Suppressor macrophage (primary cell): ENCODE results near the gene LTO1.

Experiments used
- DNase-seq, 4 experiments: peaks; one replicate each; pipeline ENCODE4 v3.0.0-alpha.2; 2020 to 2022

LTO1 gene

DNA sequence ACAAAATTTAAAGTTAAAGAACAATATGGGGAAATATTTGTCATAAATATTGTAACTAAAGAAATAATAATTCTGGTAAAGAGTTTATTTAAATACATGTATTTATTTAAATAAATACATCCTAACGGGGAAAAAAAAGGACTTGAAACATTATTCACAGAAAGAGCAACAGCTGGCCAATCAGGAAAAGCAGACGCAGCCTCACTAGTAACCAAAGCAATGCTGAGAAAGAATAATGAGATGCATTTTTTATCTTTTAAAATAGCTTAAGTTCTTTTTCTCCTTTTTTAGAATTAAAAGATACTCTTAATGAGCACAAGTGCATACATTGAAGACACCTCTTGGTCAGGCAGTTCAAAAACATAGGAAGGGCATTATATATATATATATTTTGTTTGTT lies 2.6 kb upstream of the LTO1 start:
- DNase-seq, result no peak

DNA sequence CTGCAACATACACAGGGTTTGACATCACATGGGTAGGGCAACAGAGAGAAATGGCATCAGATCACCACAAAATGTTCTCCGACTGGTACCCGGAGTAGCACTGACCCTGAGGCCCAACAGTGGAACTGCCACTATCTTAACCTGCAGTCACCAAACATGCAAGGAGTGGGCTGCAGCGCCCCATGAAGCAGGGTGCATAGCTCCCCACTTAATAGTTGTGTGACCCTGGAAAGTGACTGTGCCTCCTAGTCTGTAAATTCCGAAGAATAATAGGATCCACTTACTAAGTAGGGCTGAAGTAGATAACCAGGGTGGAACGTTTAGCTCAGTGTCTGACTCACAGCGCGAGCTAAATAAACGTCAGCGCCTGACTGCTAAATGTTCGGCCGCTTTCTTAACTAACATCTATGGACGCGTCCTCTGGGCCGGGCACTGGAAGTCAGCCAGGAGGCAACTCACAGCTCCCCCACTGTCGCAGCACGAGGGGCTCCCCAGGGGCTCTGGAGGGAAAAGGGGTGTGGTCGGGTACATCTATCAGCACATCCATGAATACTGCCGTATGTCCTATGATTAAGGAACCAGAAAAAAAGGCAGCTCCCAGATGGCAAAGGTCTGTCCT lies 777 bp downstream of the LTO1 start:
- DNase-seq, result peak; percentile 22 to 47 (median 36)

DNA sequence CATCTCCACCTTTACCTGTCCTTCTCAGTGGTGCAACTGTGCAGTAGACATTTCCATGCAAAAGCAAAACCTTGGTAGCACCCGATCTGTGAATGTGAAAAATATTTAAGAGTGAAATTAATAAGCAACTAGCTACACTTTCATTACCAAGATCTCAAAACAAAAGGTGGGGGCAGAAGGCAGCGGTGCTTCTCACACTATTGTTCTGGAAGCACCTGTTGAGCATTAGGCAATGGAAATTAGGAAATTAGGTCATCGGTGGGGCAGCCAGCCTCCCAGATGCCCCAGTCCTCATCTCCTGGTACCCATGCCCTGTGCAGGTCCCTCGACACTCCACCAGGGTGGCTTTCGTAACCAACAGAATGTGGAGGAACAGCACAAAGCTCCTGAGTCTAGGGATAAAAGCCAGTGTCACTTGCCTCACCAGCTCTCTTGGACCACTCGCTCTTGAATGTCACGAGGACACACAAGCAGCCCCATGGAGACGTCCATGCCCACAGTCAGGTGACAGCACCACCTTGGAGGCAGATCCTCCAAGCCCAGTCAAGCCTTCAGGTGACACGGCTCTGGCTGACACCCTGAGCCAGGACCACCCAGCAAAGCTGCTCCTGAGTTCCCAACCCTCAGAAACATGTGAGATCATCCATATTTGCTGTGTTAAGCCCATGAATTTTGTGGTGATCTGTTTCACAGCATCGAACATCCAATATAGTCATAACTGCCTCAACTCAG lies 3.3 kb downstream of the LTO1 start:
- no peak for DNase-seq

DNA sequence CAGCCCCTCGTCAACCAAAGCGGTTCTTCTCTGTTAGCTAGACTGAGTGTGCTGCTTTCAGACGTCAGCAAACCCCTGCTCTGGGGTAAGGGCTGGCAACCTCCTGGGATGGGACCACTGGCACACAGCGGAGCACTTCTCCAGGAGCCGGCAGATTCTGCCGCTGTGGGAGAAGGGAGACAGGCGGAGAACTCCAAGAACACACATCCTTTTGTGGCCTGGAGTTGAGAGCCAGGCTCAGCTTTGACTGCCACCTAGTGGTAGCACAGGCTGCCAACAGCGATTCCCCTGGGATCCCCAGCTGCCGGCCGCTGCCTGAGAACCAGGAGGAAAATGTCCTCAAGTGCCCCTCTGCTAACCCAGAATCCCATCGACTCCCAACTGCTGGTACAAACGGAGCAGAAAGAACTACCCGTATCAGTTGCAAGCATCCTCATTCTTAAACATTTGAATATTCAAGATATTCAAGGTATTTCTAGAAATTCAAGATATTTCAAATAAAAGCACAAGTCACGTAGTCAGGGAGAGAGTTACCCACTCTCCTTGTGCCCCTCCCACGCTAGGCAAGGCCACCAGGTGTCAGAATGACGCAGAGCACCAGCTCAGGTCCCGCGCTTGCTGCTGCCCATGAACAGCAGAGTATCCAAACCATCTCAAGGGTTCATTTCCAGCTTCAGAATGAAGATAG lies 4.9 kb downstream of the LTO1 start:
- DNase-seq, result peak; percentile 76 to 87 (median 84)

DNA sequence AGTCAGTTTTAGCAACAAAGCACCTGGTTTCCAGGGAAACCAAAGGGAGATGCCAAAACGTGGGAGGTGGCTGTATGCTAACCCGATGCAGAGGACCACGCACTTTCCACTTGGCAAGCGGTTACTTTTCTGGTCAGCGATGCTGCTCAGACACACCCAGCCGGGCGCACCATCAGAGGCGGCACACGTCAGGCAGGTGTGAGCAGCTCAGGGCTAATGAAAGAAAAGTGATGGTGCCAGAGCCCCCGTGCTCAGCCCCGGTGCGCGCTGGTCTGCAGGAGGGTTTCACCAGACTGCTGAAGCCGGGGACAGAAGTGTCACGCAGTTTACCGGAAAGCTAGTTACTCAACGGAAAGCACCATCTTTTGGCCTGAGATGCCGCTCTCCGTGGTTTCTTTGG lies 5.7 kb downstream of the LTO1 start:
- no peak for DNase-seq

DNA sequence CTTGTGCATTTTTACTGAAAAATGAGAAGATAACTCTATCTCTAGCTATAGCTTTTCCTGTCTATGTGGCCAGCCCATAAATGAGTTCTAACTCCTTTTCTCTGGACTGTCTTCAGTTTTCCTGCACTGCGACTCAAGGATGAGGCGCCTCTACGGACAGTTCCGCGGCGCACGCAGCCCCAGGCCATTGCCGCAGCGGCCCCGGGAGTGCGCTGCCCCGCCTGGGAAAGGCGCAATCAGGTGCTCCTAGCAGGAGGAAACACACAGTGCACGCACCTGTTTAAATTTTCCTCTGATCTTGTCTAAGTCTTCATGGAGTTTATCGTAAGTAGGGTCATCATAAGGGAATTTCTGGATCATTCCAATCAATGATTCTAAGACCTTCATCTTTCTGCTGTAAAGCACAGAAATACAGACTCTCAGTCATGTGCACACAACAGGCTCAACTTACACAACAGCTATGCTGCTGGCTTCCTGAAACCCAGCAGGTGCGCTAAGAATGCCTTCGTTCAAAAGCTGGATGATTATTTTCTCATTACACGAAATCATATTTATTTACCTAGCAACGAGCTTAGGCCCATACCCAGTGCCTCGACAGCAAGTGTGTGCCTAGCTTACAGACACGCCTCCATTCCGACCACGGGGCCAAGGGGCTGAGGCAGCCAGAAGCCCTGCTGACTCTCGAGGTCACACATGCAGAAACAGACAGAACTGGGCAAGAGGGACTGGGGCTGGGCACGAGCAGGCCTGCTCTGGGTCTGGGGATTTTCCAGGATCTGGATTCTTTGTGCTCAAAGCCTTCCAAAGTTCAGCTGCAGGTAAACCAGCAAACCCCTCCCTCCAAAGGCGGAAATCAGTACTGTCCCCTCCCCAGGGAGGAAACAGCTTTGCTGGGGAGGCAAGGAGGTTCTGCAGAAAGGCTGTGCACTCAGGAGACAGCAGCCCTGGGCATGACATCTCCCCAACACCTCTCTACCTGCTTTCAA lies 7.2 kb downstream of the LTO1 start:
- no peak for DNase-seq

DNA sequence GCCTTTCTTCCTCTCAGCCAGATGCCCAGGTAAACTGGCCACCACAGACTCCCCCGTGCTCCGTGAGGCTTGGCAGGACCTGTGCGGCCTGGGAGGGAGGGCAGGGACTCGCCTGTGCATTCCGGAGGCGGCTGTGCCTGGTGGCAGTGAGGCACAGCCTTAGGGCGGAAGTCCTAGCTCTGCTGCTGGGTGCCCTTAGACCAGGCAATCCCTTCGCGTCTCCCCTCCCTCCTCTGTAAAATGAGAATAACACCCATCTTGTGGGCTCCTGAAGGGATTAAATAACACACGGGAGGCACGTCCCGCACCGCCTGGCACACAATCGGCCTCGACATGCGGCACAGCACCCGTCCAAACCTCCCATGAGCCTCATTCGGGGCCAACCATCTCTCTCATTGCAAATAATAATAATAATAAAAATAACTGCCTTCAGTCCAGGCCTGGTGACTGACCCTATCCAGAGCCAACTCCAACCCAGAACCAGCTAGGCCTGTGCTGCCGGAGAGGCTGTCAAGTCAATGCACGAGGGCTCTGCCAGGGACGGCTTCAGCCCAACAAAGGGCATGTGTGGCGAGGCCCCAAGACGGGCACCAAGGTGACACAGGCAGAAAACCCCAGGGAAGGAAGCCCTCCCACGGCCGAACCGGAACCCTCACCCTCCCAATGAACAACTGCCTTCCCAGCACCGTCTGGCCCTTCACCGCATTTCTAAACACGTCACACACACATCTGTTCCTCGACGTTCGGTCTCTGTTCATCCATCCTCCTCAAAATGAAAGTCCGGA lies 8.2 kb downstream of the LTO1 start:
- no peak for DNase-seq

DNA sequence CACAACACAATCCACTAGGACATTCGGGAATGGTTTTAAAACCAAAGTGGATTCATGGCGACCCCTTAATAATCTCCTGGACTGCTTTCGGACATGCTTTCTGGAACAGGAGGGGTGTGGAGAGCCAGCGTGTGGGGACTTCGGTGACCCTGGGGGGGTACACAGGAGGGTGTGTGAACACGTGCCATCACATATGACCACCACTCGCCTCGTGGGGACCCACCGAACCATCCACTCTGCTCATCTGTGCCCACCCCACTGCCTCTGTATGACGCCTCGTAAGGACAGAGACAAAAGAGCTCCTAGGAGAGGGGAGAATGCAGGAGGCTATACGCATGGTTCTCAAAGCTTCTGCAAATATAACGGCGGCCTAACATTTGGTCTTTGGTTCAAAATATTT lies 8.9 kb downstream of the LTO1 start:
- DNase-seq, result no peak

DNA sequence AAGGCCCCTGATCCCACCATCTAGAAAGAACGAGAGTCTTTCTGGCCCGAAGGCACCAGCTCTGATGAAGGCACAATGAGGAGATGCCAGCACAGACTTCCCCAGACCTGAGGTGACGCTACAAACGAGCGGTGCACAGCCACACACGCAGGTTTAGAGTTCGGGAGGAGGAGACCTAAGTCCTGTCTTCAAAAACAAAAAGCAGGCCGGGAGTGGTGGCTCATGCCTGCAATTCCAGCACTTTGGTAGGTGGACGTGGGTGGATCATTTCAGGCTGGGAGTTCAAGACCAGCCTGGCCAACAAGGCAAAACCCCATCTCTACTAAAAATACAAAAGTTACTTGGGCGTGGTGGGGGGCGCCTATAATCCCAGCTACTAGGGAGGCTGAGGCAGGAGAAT lies 9.5 kb downstream of the LTO1 start:
- DNase-seq, result no peak

DNA sequence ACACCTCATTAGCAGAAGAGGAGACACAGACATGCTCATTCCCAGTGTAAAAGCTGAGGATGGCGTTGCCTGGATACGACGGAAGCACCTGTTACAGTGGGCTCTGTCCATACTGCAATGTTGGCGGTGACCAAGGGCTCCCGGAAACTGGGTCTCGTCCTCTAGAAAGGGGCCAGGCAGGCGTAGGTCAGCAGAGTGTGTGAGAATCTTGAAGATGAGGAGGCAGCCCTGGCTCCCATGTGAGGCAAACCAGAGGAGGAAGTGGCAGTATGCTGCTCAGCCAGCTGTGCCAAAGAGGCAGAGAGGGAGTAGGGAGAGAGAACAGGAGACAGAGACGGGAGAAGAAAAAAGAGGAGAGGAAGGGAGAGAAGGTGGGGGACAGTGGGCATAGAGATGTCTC lies 10.3 kb downstream of the LTO1 start:
- no peak for DNase-seq

DNA sequence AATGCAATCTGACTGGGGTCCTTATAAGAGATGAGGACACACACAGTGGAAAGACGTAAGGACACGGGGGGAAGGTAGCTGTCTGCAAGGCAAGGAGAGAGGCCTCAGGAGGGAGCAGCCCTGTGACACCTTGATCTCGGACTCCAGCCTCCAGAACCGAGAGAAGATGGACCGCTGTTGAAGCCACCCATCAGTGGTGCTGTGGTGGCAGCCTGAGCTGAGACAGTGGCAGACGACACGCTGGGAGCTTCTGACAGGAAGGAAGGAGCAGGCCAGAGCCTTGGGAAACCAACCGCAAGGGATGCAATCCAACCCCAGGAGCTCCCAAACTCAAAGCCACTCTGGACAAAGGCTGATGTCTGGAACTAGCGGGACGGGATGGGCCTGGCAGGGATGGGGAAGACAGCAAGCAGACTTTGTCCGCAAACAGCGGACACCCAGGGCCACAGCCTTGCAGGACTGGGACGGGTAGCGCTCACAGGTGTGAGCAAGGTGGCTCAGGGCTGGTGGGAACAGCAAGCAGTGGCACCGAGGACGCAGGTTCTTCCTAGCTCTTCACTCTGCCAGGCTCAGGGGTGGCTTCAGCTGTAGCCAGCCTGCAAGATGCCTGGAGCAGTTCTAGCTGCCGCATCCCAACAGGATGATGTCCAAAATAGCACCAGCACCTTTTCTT lies 10.9 kb downstream of the LTO1 start:
- no peak for DNase-seq

DNA sequence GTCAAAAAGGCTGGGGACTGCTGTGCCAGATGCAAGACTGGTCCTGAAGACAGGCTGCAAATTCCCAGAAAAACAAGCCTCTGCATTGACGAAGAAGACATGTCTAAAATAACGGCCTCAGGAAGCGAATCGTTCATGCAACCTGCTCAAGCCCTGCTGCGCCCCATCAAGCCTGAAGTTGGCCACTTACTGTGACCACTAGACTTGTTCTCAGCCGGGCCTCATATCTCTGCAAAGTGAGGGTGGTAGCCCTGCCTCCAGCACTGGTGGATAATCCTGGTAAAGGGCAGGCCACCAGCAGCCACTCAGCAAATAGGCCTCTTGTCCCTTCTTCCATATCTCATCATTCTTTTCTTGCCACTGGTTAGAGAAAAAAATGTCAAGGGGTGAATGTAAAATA lies 11.8 kb downstream of the LTO1 start:
- DNase-seq, result no peak

DNA sequence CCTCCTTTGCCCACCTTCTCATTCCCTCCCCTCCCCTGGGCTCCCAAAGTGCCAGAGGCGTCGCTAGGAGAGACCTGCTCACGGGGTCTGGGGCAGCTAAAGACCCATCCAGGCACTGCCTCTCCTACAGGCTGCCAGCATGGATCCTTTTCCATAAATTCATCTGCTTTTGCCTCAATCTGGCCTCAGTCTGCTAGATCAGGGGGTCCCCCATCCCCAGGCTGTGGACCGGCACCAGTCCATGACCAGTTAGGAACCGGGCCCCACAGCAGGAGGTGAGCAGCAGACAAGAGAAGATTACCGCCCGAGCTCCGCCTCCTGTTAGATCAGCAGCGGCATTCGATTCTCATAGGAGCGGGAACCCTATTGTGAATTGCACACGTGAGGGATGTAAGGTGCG lies 12.3 kb downstream of the LTO1 start:
- DNase-seq, result no peak

DNA sequence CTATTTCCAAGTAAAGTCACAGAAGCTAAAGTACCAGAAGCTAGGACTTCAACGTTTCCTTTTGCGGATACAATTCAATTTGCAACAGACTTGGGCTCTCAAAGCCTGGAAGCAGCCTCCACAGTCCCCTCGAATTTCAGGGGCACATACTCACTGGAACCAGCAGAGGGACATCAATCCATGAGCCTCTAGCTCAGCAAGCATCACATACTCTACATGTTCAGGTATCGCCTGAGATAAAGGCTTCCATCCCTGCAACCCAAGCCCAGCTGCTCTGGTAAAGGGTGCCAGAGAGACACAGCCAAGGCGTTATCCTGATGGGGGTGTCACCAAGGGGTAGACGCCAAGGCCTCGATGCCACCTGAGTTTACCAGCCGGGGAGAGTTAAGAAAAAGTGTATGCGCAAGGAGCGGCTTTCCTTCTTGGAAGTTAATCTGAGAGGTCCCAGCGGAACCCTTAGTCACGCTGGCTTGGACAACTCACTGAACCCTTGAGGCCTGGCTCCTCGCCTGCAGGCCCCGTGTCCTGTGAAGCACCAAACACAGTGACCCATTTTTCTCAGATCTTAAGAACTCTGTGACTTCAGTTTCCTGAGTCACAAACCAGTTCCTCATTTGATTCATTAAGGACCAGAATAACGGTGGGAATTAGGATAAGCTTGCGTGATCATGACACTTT lies 13.0 kb downstream of the LTO1 start:
- peak; percentile 28 to 64 (median 46) for DNase-seq

DNA sequence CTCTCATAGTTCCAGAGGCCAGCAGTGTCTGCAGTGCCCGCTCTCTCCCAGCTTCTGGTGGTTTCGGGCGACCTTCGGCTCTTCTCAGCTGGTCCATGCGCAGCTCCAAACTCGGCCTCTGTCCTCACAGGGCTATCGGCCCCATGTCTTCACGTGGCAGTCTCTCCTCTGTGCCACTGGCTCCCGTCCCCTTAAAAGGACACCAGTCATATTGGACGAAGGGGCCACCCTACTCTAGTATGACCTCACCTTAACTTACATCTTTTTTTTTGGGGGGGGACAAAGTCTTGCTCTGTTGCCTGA lies 13.8 kb downstream of the LTO1 start:
- no peak for DNase-seq

DNA sequence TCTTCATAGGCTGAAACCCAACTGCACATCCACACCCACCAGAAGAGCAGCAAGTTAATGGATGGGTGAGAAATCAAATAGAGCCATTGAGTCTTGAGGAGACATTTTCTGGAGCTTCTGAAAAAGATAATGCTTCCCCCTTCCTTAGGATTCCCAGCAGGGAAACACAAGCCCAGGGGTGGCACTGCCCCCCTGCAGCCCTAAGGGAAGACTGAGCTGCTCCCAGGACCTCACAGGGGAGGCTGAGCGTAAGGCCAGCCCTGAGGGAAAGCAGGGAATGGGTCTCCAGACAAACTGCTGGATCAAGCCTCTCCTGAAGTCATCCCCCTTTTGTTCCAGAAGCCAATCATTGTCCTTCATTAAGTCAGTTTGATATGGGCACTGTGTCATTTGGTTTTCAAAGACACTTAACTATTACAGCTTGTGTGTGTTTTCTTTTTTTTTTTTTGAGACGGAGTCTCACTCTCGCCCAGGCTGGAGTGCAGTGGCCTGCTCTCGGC lies 15.1 kb downstream of the LTO1 start:
- no peak for DNase-seq

DNA sequence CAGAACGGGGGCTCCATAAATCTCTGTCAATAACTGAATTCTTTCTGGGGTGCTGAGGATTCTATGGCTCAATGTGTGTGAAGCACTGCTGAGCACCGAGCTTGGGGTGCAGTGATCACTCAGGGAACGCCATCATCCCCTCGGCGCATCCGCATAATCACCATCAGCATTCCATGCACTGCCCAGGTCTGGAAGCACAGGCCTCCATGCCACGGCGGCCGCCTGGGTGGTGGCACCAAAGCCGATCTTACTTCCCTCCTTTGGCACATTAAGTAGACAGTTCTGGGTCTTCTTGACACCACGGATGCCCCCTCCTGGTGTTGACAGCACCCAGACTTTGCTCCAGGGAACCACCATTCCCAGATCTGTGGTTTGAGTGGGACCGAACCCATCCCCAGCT lies 15.6 kb downstream of the LTO1 start:
- no peak for DNase-seq

DNA sequence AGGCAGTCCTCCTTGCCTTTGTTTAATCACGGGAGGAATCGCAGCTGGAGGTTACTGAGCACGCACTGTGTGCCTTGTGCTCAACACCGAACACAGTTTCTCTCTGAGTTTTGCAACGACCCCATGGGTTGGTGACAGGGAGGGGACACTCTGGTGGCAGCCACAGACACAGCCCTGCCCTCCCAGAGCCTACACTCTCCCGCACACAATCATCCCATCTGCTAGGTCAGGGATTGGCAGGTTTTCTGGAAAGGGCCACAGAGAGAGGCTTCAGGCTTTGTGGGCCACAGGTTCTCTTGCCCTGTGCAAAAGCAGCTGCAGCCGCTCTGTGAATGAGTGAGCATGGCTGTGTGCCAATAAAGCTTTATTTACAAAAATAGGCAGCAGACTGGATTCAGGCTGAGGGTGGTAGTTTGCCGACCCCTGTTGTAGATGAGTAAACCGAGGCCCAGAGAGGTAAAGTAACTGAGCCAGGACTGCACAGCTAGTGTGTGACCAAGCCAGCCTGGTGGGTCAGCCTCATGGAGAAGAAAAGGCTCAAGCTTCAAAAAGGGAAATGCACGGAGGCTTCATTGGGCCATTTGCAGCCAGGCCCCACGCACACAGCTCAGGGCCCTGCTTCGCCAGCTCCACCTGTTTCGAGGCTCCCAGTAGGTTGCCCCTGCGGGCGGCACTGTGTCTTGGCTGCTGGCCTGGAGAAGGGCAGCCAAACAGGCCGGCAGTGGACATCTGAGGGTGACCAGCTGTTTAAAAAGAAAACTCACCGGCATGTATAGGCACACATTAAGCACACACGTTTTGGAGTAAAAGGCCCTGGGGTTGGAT lies 16.3 kb downstream of the LTO1 start:
- no peak for DNase-seq

DNA sequence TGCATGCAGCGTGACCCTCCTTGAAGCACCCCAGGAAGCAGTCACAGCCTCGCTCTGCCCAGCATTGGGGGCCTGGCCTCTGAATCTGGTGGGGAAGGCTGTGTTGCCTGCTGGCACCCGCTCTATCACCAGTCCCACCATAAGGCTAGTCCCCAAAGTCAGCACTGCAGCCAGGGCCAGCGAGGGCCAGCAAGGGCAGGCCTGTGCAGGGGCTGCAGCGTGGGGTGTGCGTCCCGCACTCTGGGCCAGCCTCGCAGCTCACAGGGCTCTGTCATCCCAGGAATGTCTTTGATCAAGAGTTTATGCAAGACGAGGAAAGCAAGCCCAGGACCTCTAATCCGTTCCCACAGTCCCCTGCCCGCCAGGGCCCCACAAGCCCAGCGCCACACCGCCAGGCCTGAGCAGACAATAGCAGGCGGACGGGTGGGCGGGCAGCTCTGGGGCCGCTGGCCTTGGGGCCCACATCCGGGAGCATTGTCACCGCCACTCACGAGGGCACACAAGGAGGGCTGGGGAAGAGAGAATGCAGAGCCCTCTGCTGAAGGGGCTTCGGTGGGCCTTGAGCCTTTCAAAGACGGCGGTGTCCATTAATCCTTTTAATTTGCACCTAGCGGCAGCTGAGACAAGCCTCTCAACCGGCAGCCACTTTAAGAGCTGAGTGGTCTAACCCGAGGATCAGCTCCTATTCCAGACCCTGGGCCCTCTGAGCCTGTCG lies 17.1 kb downstream of the LTO1 start:
- DNase-seq, result no peak
